ENCODE measurements around the gene CAMKK2.
"Not testable (repeated sequence)": the region's sequence is repeated elsewhere in the genome, so short reads cannot be mapped to it uniquely, and the experiment has no call there.

DNA sequence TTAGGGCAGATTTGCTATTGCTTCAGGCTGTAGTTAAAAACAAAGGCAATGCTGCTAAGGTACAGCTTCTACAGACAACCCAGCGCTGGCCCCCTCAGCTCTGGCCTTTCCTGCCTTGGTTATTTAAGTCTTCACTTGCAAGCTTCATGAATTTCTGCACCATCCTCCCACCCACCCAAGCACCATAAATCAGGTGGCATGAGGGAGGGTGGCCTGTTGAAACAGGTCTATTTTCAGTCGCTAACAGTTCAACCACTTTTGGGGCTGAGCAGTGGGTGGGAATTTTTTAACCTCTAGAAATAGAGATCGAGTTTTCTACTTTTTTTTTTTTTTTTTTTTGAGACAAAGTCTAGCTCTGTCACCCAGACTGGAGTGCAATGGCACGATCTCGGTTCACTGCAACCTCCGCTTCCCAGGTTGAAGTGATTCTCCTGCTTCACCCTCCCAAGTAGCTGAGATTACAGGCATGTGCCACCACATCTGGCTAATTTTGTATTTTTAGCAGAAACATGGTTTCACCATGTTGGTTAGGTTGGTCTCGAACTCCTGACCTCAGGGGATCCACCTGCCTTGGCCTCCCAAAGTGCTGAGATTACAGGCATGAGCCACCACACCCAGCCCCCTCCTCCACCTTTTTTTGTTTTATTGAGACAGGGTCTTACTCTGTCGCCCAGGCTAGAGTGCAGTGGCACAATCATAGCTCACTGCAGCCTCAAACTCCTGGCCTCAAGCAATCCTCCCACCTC lies 38.6 kb downstream of the CAMKK2 start:
- TF ChIP-seq, protein P1, sequence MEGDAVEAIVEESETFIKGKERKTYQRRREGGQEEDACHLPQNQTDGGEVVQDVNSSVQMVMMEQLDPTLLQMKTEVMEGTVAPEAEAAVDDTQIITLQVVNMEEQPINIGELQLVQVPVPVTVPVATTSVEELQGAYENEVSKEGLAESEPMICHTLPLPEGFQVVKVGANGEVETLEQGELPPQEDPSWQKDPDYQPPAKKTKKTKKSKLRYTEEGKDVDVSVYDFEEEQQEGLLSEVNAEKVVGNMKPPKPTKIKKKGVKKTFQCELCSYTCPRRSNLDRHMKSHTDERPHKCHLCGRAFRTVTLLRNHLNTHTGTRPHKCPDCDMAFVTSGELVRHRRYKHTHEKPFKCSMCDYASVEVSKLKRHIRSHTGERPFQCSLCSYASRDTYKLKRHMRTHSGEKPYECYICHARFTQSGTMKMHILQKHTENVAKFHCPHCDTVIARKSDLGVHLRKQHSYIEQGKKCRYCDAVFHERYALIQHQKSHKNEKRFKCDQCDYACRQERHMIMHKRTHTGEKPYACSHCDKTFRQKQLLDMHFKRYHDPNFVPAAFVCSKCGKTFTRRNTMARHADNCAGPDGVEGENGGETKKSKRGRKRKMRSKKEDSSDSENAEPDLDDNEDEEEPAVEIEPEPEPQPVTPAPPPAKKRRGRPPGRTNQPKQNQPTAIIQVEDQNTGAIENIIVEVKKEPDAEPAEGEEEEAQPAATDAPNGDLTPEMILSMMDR (IDR thresholded peaks at IDR 0.05; ENCODE audit: borderline replicate concordance, extremely low read depth, low read length, poor library complexity, severe bottlenecking), result not testable (repeated sequence)
- TF ChIP-seq EZH2 (IDR thresholded peaks at IDR 0.05; ENCODE audit: borderline replicate concordance, low read depth, low read length, severe bottlenecking), result not testable (repeated sequence)

Measured in DND-41 (cell line).